GM21786 (cell line): ENCODE data around the gene RGS12.
A peak's percentile ranks its signal among the peaks of the same experiment; 100 is the strongest.

Experiments used
- ATAC-seq: cut with Tn5 transposase; IDR thresholded peaks from one replicate; pipeline ENCODE4 v1.9.1; 2021; ENCODE audit not compliant: unreplicated experiment

Gene RGS12

GRCh38 chr4:3269991-3270611 lies 22.7 kb upstream of the RGS12 start:
- ATAC-seq: no peak

- no peak for ATAC-seq
Measured at GRCh38 chr4:3271131-3271530, 21.7 kb upstream of the RGS12 start.

- ATAC-seq: no peak
Measured at GRCh38 chr4:3276986-3277385, 15.8 kb upstream of the RGS12 start.

GRCh38 chr4:3280466-3280865 lies 12.4 kb upstream of the RGS12 start:
- ATAC-seq: no peak

GRCh38 chr4:3283483-3283882 lies 9.3 kb upstream of the RGS12 start:
- ATAC-seq: no peak

GRCh38 chr4:3283916-3284315 lies 8.9 kb upstream of the RGS12 start:
- ATAC-seq: no peak

GRCh38 chr4:3284734-3285557 lies 7.9 kb upstream of the RGS12 start:
- ATAC-seq: no peak

- ATAC-seq: peak; percentile 85
Measured at GRCh38 chr4:3285558-3286334, 7.1 kb upstream of the RGS12 start.

- no peak for ATAC-seq
Measured at GRCh38 chr4:3286335-3287175, 6.3 kb upstream of the RGS12 start.

GRCh38 chr4:3287271-3287971 lies 5.4 kb upstream of the RGS12 start:
- ATAC-seq: no peak

- no peak for ATAC-seq
Measured at GRCh38 chr4:3287972-3288570, 4.8 kb upstream of the RGS12 start.

- no peak for ATAC-seq
Measured at GRCh38 chr4:3288571-3289094, 4.2 kb upstream of the RGS12 start.

GRCh38 chr4:3290476-3290875 lies 2.3 kb upstream of the RGS12 start:
- no peak for ATAC-seq

- no peak for ATAC-seq
Measured at GRCh38 chr4:3290889-3291321, 1.9 kb upstream of the RGS12 start.

GRCh38 chr4:3291411-3291968 lies 1.3 kb upstream of the RGS12 start:
- ATAC-seq: no peak

- peak; percentile 36 for ATAC-seq
Measured at GRCh38 chr4:3291969-3292570, 751 bp upstream of the RGS12 start.

GRCh38 chr4:3293401-3294391 lies 875 bp downstream of the RGS12 start:
- no peak for ATAC-seq
